Suprapubic skin (tissue), 4 donors: ENCODE data around the gene PDE2A. TPM values are rescaled to one million over a fixed set of nuclear protein-coding genes. Genes with fewer than 3 reads are reported as not detected.

Experiments used
- DNase-seq, 2 donors: peaks; one replicate each; pipeline ENCODE4 v3.0.0-alpha.2; 2019; ENCODE audit warnings: low spot score in 2 of 2
- H3K27ac ChIP-seq: fragments of 200-600 bp; sonication (generic); one replicate; pipeline ENCODE4 v1.5.1; 2019
- H3K27me3 ChIP-seq: fragments of 200-600 bp; sonication (generic); one replicate; pipeline ENCODE4 v1.5.1; 2019
- H3K36me3 ChIP-seq: fragments of 200-600 bp; sonication (generic); one replicate; pipeline ENCODE4 v1.5.1; 2019
- H3K4me1 ChIP-seq: fragments of 200-600 bp; sonication (generic); one replicate; pipeline ENCODE4 v1.5.1; 2019
- H3K4me3 ChIP-seq: fragments of 200-600 bp; sonication (generic); one replicate; pipeline ENCODE4 v1.5.1; 2019; ENCODE audit warnings: mild to moderate bottlenecking
- H3K9me3 ChIP-seq: fragments of 200-600 bp; sonication (generic); one replicate; pipeline ENCODE4 v1.5.1; 2019
- EP300 ChIP-seq: sonication (generic); formaldehyde crosslinking; IDR thresholded peaks from one replicate; pipeline ENCODE4 v1.6.1; 2017; ENCODE audit warnings: antibody characterized with exemption
- POLR2A ChIP-seq, 2 donors: fragments of 450-650 bp; IDR thresholded peaks; one replicate each; pipeline ENCODE4 v1.6.1; 2017; ENCODE audit warnings: antibody characterized with exemption in 2 of 2, mild to moderate bottlenecking in 2 of 2, moderate library complexity in 2 of 2
- POLR2AphosphoS5 ChIP-seq, 3 donors: sonication (generic); formaldehyde crosslinking; IDR thresholded peaks; one replicate each; pipeline ENCODE4 v1.6.1; 2017; ENCODE audit warnings: antibody characterized with exemption in 3 of 3
- WGBS: methylation state at CpG from one replicate; pipeline ENCODE4 v1.1.5; 2018; 5-methylcytosine and 5-hydroxymethylcytosine counted together
- total RNA-seq, 4 donors: library from RNA; depleted of rRNA; stranded (reverse); fragments of >200 nt; gene quantifications; one replicate each; pipeline ENCODE4 v1.1.0, GENCODE V29; 2016
- TF ChIP-seq, protein P1 (sequence below), 2 donors: fragments of 200-600 bp in 1 of 2; fragments of 450-650 bp in 1 of 2; sonication (generic) in 1 of 2; IDR thresholded peaks; one replicate each; pipeline ENCODE4 v1.5.1; 2016 to 2019; ENCODE audit warnings: antibody characterized with exemption in 2 of 2, mild to moderate bottlenecking in 1 of 2, moderate library complexity in 1 of 2

PDE2A gene
- total RNA-seq, 4 donors from 2014 or later = 5.4 to 49.9 (median 31.2) TPM

DNA sequence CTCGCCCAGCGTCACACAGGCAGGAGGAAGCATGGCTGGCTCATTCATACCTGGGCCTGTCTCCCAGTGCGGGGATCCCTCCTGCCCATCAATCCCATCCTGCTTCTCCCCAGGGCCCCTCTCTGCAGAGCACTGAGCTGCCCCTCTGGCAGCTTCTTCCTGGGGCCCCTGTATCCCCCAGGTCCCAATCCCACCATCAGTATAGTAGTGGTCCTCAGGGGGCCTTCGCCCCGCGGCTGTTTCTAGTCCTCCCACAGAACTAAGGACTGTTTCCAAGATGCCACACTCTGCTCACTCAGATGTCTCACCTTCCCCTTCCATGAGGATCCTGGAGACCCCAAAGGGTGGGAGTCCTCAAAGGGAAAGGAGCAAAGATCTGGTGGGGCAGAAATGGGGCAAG lies 97.6 kb downstream of the PDE2A start:
- 77% methylated on average over 4 of the region's 6 CpGs for WGBS
- H3K27me3 ChIP-seq = no peaks in the 10 kb centered on the region
- H3K4me1 ChIP-seq = no peaks in the 10 kb centered on the region
- DNase-seq = peak; percentile 43 to 45
- no peak overlapping the region for H3K27ac ChIP-seq
- TF ChIP-seq POLR2AphosphoS5 (IDR thresholded peaks at IDR 0.05) (no peak), POLR2A (IDR thresholded peaks at IDR 0.05) (no peak), EP300 (no peak)
- TF ChIP-seq, protein P1, sequence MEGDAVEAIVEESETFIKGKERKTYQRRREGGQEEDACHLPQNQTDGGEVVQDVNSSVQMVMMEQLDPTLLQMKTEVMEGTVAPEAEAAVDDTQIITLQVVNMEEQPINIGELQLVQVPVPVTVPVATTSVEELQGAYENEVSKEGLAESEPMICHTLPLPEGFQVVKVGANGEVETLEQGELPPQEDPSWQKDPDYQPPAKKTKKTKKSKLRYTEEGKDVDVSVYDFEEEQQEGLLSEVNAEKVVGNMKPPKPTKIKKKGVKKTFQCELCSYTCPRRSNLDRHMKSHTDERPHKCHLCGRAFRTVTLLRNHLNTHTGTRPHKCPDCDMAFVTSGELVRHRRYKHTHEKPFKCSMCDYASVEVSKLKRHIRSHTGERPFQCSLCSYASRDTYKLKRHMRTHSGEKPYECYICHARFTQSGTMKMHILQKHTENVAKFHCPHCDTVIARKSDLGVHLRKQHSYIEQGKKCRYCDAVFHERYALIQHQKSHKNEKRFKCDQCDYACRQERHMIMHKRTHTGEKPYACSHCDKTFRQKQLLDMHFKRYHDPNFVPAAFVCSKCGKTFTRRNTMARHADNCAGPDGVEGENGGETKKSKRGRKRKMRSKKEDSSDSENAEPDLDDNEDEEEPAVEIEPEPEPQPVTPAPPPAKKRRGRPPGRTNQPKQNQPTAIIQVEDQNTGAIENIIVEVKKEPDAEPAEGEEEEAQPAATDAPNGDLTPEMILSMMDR (IDR thresholded peaks at IDR 0.05) = no peak
- H3K9me3 ChIP-seq = no peaks in the 10 kb centered on the region
- peaks cover 3% of the 10 kb centered on the region for H3K36me3 ChIP-seq
- no peak overlapping the region for H3K4me3 ChIP-seq

DNA sequence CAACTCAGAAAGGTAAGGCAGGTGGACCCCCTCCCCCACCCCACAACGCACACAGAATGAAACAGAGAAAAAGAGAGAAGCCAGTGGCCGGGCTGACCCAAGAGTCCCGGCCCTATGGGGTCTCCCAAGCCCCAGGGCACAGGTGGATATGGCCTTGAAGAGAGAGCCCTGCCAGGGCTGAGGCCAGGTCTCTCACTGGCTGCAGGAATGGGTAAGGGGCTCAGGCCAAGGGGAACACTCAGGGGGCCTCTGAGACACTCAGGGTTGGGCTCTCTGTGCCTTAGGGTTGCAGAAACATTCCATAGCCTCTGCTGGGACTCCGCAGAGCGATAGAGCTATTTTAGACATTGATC lies 98.0 kb downstream of the PDE2A start:
- WGBS = 88% methylated on average over 4 of the region's 5 CpGs
- TF ChIP-seq EP300 = no peak
- TF ChIP-seq POLR2A (IDR thresholded peaks at IDR 0.05) = no peak
- TF ChIP-seq, protein P1 (IDR thresholded peaks at IDR 0.05) = no peak
- no peak for TF ChIP-seq POLR2AphosphoS5 (IDR thresholded peaks at IDR 0.05)
- peaks cover 3% of the 10 kb centered on the region for H3K36me3 ChIP-seq

DNA sequence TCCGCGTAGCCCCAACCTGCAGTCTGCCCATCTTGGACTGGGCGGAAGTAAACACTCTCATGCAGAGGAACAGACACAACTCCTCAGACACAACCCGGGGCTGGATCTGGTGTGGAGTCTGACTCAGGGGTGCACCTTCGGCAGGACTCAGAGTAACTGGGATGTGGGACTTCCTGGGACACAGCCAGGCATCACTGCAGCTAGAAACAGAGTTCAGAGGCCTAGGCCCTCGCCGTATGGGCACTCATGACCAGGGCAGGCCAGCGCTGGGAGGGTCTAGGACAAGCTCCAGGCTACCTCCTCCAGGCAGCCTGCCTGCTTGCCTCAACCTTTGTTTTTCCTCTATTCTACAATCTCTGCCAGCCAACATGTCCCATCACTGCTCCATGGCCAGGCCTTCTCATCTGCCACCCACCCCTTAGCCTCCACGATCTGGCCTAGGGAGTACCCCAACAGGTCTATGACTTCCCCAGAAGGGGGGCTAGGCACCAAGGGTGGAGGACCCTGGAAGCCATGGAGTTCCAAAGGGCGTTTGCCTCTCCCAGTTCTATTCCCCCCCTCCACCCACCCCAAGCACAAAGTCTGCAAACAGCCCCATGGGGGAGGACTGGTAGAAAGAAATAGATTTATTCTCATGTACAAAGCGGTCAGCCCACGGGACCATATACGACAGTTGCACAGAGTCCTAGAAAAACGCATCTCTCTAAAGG lies 98.5 kb downstream of the PDE2A start:
- no peak overlapping the region for H3K4me3 ChIP-seq
- peaks cover 3% of the 10 kb centered on the region for H3K36me3 ChIP-seq
- peak; percentile 42 to 57 for DNase-seq
- H3K9me3 ChIP-seq = no peaks in the 10 kb centered on the region
- no peaks in the 10 kb centered on the region for H3K27me3 ChIP-seq
- TF ChIP-seq EP300 = no peak
- TF ChIP-seq POLR2A (IDR thresholded peaks at IDR 0.05) = no peak
- WGBS = 86% methylated on average over 12 of the region's 14 CpGs
- H3K4me1 ChIP-seq = no peaks in the 10 kb centered on the region
- H3K27ac ChIP-seq = no peak overlapping the region

More for the DNA sequence above, 98.0 kb downstream of the PDE2A start:
- peak; percentile 37 to 40 for DNase-seq
- H3K4me1 ChIP-seq = no peaks in the 10 kb centered on the region
- no peak overlapping the region for H3K4me3 ChIP-seq
- no peaks in the 10 kb centered on the region for H3K27me3 ChIP-seq
- no peak overlapping the region for H3K27ac ChIP-seq
- H3K9me3 ChIP-seq = no peaks in the 10 kb centered on the region

DNA sequence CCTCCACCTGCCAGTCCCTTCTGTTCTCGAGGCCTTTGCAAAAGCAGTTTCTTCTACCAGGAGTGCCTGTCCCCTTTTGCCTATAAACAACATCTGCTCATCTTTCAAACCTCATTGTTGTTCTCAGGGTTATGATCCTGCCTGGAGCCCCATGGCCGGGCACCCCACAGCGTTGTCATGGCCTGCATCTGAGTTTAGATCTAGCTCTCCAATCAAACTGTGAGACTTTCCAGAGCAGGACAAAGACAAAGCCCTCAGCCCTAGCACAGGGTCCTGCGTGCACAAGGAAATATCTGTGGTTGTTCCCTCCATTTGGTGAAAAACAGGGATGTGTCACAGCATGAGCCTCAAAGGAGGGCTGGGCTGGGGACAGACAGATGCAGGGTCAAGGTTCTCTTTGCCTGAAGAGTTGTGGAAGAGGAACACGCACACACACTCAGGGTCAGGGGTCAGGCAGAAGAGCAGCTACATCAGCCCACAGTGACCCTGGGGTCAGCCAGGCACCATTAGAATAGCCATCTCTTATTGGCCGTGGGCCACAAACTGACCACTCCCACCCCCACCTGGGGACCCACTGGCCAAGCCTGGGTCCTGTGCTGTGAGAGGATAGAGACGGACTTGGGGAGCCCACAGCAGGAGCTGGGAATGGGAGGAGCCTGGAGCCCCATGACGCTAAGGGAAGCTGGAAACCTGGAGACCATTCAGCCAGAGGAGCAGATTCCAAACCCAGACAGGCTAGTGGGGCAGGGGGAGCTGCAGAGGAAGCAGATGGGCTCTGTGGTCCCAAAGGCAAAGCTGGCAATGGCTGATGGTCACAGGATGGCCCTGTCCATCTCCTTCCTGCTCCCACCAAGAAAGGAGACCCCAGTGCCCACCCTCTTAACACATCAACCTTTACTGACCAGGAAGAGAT lies 99.4 kb downstream of the PDE2A start:
- Histone ChIP-seq H3K27me3 (no peaks in the 10 kb centered on the region), H3K36me3 (peaks cover 3% of the 10 kb centered on the region), H3K4me1 (no peaks in the 10 kb centered on the region), H3K27ac (no peak overlapping the region), H3K4me3 (no peak overlapping the region), H3K9me3 (no peaks in the 10 kb centered on the region)
- TF ChIP-seq POLR2A (IDR thresholded peaks at IDR 0.05) = no peak
- DNase-seq = peak; percentile 50 to 62
- whole genome bisulfite sequencing = 77% methylated on average over 8 of the region's 8 CpGs

DNA sequence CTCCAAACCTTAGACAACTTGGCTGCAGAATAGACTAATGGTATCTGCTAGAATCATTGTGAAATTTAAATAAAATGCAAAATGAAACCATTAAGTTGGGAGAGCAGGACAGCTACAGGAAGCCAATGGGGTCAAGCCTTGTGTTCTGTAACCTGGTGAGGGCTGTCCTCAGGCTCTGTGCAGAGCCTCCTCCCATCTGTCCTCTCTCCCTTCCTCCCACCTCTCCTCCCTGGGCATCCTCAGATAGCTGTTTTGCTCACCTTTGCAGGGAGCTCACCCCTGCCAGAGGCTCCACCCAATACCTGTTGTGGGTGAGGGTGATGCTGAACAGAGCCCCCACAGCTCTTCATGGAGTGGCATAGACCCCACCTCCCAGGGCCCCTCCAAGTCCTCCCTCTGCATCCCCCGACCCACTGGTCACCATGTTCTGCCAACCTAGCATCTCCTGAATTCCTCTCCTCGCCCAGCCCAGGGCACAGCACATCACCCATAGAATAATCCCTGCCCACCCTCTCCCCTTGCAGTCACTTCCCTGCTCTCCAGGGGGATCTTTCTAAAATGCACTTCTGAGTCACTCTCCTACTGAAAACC lies 100.3 kb downstream of the PDE2A start:
- Histone ChIP-seq H3K27me3 (no peaks in the 10 kb centered on the region), H3K27ac (no peak overlapping the region), H3K4me1 (no peaks in the 10 kb centered on the region), H3K9me3 (no peaks in the 10 kb centered on the region), H3K36me3 (peaks cover 3% of the 10 kb centered on the region), H3K4me3 (no peak overlapping the region)
- DNase-seq = peak; percentile 35 to 38
- no peak for TF ChIP-seq EP300
- TF ChIP-seq POLR2A (IDR thresholded peaks at IDR 0.05) = no peak
- TF ChIP-seq POLR2AphosphoS5 (IDR thresholded peaks at IDR 0.05) = no peak
- TF ChIP-seq, protein P1 (IDR thresholded peaks at IDR 0.05) = no peak
- WGBS = 92% methylated on average over 2 of the region's 2 CpGs
